ENCODE measurements around the gene SLC12A7.
"Not testable (repeated sequence)": the region's sequence is repeated elsewhere in the genome, so short reads cannot be mapped to it uniquely, and the experiment has no call there.

The SLC12A7 gene

GRCh38 chr5:1140171-1140817 is 28.4 kb upstream of the SLC12A7 start:
- no peak for DNase-seq

GRCh38 chr5:1139331-1140170 is 27.7 kb upstream of the SLC12A7 start:
- no peak for DNase-seq

- DNase-seq: no peak
These were observed 26.8 kb upstream of the SLC12A7 start for GRCh38 chr5:1138445-1139245.

- DNase-seq: no peak
These were observed 25.9 kb upstream of the SLC12A7 start for GRCh38 chr5:1137567-1138444.

GRCh38 chr5:1136814-1137213 is 25.0 kb upstream of the SLC12A7 start:
- no peak for DNase-seq

- no peak for DNase-seq
These were observed 24.0 kb upstream of the SLC12A7 start for GRCh38 chr5:1135696-1136525.

- DNase-seq: no peak
These were observed 22.6 kb upstream of the SLC12A7 start for GRCh38 chr5:1134478-1134877.

- DNase-seq: no peak
These were observed 21.8 kb upstream of the SLC12A7 start for GRCh38 chr5:1133510-1134201.

- no peak for DNase-seq
These were observed 21.2 kb upstream of the SLC12A7 start for GRCh38 chr5:1133108-1133507.

GRCh38 chr5:1132570-1132969 is 20.7 kb upstream of the SLC12A7 start:
- no peak for DNase-seq

- DNase-seq: no peak
These were observed 19.9 kb upstream of the SLC12A7 start for GRCh38 chr5:1131726-1132125.

- no peak for DNase-seq
These were observed 19.3 kb upstream of the SLC12A7 start for GRCh38 chr5:1131191-1131621.

GRCh38 chr5:1130218-1130946 is 18.5 kb upstream of the SLC12A7 start:
- DNase-seq: no peak

GRCh38 chr5:1129711-1130055 is 17.8 kb upstream of the SLC12A7 start:
- DNase-seq: no peak

GRCh38 chr5:1128977-1129710 is 17.3 kb upstream of the SLC12A7 start:
- no peak for DNase-seq

GRCh38 chr5:1127959-1128785 is 16.3 kb upstream of the SLC12A7 start:
- DNase-seq: no peak

- DNase-seq: not testable (repeated sequence)
These were observed 13.8 kb upstream of the SLC12A7 start for GRCh38 chr5:1125695-1126094.

GRCh38 chr5:1125030-1125357 is 13.1 kb upstream of the SLC12A7 start:
- DNase-seq: no peak
